Esophagus mucosa (tissue), 1 donor: ENCODE measurements around the gene STX7. TPM values are rescaled to one million over a fixed set of nuclear protein-coding genes. Genes with fewer than 3 reads are reported as not detected.
A peak's percentile ranks its signal among the peaks of the same experiment; 100 is the strongest.

Source experiments
- ATAC-seq: fragments of 200-7000 bp; cut with Tn5 transposase; one replicate; pipeline ENCODE4 v1.9.1; 2020
- total RNA-seq: library from RNA; stranded (reverse); gene quantifications from one replicate; pipeline ENCODE4 v1.2.4, GENCODE V29; 2023
- donor health status: DM: yes; HTN: yes; CAD: no.

Gene STX7
- total RNA-seq, 1 donor from 2014 or later: 38.3 TPM

GRCh38 chr6:132506869-132507808, 5.8 kb downstream of the STX7 start:
- ATAC-seq: no peak

GRCh38 chr6:132506461-132506860, 6.5 kb downstream of the STX7 start:
- ATAC-seq: no peak

GRCh38 chr6:132505158-132505557, 7.8 kb downstream of the STX7 start:
- no peak for ATAC-seq

GRCh38 chr6:132504757-132505156, 8.2 kb downstream of the STX7 start:
- no peak for ATAC-seq

GRCh38 chr6:132499757-132500156, 13.2 kb downstream of the STX7 start:
- ATAC-seq: peak; percentile 71

- ATAC-seq: no peak
Measured at GRCh38 chr6:132498638-132499037, 14.3 kb downstream of the STX7 start.

GRCh38 chr6:132496519-132497180, 16.3 kb downstream of the STX7 start:
- ATAC-seq: no peak

GRCh38 chr6:132495604-132496079, 17.3 kb downstream of the STX7 start:
- no peak for ATAC-seq

- ATAC-seq: peak; percentile 75
Measured at GRCh38 chr6:132494954-132495353, 18.0 kb downstream of the STX7 start.

GRCh38 chr6:132491881-132492280, 21.0 kb downstream of the STX7 start:
- no peak for ATAC-seq

- ATAC-seq: no peak
Measured at GRCh38 chr6:132491303-132491702, 21.6 kb downstream of the STX7 start.

GRCh38 chr6:132490478-132491204, 22.3 kb downstream of the STX7 start:
- ATAC-seq: no peak

GRCh38 chr6:132490024-132490423, 22.9 kb downstream of the STX7 start:
- no peak for ATAC-seq

GRCh38 chr6:132489376-132489775, 23.5 kb downstream of the STX7 start:
- ATAC-seq: no peak

GRCh38 chr6:132487762-132488161, 25.2 kb downstream of the STX7 start:
- no peak for ATAC-seq

- ATAC-seq: no peak
Measured at GRCh38 chr6:132484680-132485018, 28.3 kb downstream of the STX7 start.

- peak; percentile 77 for ATAC-seq
Measured at GRCh38 chr6:132483779-132484679, 28.9 kb downstream of the STX7 start.

- no peak for ATAC-seq
Measured at GRCh38 chr6:132482581-132482980, 30.3 kb downstream of the STX7 start.

- no peak for ATAC-seq
Measured at GRCh38 chr6:132481189-132481588, 31.7 kb downstream of the STX7 start.

GRCh38 chr6:132479131-132479530, 33.8 kb downstream of the STX7 start:
- ATAC-seq: no peak

GRCh38 chr6:132478674-132479073, 34.2 kb downstream of the STX7 start:
- no peak for ATAC-seq

GRCh38 chr6:132478266-132478665, 34.6 kb downstream of the STX7 start:
- no peak for ATAC-seq
